ENCODE measurements around the gene RABAC1. TPM values are rescaled to one million over a fixed set of nuclear protein-coding genes. Genes with fewer than 3 reads are reported as not detected.

RABAC1 gene
- total and polyA plus RNA-seq, 10 of the 15 experiments (the other 5 are each of a cell fraction or from before 2014, with no cell fraction given), result 10.9 to 115 (median 49.2) TPM

- TF ChIP-seq SMC3 (IDR thresholded peaks at IDR 0.05; ENCODE audit: borderline replicate concordance, low read length), result peak; percentile 64
- TF ChIP-seq SREBF1 (IDR thresholded peaks at IDR 0.05; ENCODE audit: low read length), result no peak
- TF ChIP-seq NBN (IDR thresholded peaks at IDR 0.05), result 0 out of 2 replicates have a peak, but pooled peaks have one; percentile 32
- TF ChIP-seq, protein P1, sequence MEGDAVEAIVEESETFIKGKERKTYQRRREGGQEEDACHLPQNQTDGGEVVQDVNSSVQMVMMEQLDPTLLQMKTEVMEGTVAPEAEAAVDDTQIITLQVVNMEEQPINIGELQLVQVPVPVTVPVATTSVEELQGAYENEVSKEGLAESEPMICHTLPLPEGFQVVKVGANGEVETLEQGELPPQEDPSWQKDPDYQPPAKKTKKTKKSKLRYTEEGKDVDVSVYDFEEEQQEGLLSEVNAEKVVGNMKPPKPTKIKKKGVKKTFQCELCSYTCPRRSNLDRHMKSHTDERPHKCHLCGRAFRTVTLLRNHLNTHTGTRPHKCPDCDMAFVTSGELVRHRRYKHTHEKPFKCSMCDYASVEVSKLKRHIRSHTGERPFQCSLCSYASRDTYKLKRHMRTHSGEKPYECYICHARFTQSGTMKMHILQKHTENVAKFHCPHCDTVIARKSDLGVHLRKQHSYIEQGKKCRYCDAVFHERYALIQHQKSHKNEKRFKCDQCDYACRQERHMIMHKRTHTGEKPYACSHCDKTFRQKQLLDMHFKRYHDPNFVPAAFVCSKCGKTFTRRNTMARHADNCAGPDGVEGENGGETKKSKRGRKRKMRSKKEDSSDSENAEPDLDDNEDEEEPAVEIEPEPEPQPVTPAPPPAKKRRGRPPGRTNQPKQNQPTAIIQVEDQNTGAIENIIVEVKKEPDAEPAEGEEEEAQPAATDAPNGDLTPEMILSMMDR (IDR thresholded peaks at IDR 0.05 in 2 of 3, conservative IDR thresholded peaks at IDR 0.05 in 1 of 3; ENCODE audit: control insufficient read depth in 2 of 3, extremely low read depth in 1 of 3, insufficient read depth in 1 of 3, low read depth in 3 of 3, low read length in 3 of 3), result peak; percentile 87 to 90 (median 89)
- no peak for TF ChIP-seq DPF2 (IDR thresholded peaks at IDR 0.05)
- TF ChIP-seq SMARCA5 (IDR thresholded peaks at IDR 0.05), result no peak; the same call in 1 of the 2 replicates
- no peak for TF ChIP-seq E4F1 (IDR thresholded peaks at IDR 0.05; ENCODE audit: borderline replicate concordance, partially characterized antibody)
- TF ChIP-seq, protein P2, sequence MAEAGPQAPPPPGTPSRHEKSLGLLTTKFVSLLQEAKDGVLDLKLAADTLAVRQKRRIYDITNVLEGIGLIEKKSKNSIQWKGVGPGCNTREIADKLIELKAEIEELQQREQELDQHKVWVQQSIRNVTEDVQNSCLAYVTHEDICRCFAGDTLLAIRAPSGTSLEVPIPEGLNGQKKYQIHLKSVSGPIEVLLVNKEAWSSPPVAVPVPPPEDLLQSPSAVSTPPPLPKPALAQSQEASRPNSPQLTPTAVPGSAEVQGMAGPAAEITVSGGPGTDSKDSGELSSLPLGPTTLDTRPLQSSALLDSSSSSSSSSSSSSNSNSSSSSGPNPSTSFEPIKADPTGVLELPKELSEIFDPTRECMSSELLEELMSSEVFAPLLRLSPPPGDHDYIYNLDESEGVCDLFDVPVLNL (IDR thresholded peaks at IDR 0.05; ENCODE audit: low read depth, low read length), result no peak
- TF ChIP-seq REST (IDR thresholded peaks at IDR 0.05; ENCODE audit: low read depth, low read length), result no peak
- TF ChIP-seq HCFC1 (IDR thresholded peaks at IDR 0.05; ENCODE audit: low read length), result no peak
- TF ChIP-seq CBFB (IDR thresholded peaks at IDR 0.05; ENCODE audit: low read depth), result no peak
- TF ChIP-seq GATAD2B (conservative IDR thresholded peaks at IDR 0.05; ENCODE audit: low read depth), result no peak; the same call in 1 of the 2 replicates
- TF ChIP-seq STAT3 (IDR thresholded peaks at IDR 0.05; ENCODE audit: low read depth, low read length), result no peak
- TF ChIP-seq YBX1 (IDR thresholded peaks at IDR 0.05), result no peak
- TF ChIP-seq, protein P3, sequence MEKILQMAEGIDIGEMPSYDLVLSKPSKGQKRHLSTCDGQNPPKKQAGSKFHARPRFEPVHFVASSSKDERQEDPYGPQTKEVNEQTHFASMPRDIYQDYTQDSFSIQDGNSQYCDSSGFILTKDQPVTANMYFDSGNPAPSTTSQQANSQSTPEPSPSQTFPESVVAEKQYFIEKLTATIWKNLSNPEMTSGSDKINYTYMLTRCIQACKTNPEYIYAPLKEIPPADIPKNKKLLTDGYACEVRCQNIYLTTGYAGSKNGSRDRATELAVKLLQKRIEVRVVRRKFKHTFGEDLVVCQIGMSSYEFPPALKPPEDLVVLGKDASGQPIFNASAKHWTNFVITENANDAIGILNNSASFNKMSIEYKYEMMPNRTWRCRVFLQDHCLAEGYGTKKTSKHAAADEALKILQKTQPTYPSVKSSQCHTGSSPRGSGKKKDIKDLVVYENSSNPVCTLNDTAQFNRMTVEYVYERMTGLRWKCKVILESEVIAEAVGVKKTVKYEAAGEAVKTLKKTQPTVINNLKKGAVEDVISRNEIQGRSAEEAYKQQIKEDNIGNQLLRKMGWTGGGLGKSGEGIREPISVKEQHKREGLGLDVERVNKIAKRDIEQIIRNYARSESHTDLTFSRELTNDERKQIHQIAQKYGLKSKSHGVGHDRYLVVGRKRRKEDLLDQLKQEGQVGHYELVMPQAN (conservative IDR thresholded peaks at IDR 0.05), result no peak
- no peak for TF ChIP-seq SIX5 (IDR thresholded peaks at IDR 0.05; ENCODE audit: low read depth, low read length, severe bottlenecking)
Observed at GRCh38 chr19:41957838-41958366, 1.2 kb downstream of the RABAC1 start (continued).
